ENCODE data around the gene KLHDC4. TPM values are rescaled to one million over a fixed set of nuclear protein-coding genes. Genes with fewer than 3 reads are reported as not detected.

The KLHDC4 gene
- total RNA-seq, 1 donor from 2014 or later, result 84.7 TPM

GRCh38 chr16:87701505-87701921 lies 64.3 kb downstream of the KLHDC4 start:
- intact Hi-C loops (cut with micrococcal nuclease), result no loop called here

- intact Hi-C loops (cut with micrococcal nuclease), result no loop called here
Observed at GRCh38 chr16:87701078-87701460, 64.7 kb downstream of the KLHDC4 start.

DNA sequence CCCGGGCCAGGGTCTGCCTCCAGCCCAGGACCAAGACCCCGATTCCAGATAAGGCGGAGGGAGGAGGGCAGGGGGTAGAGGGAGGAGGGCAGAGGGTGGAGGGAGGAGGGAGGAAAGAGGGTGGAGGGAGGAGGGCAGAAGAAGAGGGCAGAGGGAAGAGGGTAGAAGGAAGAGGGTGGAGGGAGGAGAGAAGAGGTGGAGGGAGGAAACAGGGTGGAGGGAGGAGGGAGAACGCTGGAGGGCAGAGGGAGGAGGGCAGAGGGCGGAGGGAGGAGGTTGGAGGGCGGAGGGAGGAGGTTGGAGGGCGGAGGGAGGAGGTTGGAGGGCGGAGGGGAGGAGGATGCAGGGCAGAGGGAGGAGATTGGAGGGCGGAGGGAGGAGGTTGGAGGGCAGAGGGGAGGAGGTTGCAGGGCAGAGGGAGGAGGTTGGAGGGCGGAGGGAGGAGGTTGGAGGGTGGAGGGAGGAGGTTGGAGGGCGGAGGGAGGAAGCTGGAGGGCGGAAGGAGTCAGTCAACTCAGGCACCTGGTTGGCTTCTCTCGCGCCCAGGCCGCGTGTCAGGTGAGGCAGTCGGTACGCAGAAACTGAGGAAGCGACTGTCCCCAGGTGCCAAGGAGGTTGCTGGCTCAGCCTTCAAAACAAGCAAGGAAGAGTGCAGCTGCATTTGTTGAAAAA lies 65.2 kb downstream of the KLHDC4 start:
- intact Hi-C loops (cut with micrococcal nuclease), result no loop called here

GRCh38 chr16:87698676-87699199 lies 67.0 kb downstream of the KLHDC4 start:
- intact Hi-C loops (cut with micrococcal nuclease), result no loop called here

DNA sequence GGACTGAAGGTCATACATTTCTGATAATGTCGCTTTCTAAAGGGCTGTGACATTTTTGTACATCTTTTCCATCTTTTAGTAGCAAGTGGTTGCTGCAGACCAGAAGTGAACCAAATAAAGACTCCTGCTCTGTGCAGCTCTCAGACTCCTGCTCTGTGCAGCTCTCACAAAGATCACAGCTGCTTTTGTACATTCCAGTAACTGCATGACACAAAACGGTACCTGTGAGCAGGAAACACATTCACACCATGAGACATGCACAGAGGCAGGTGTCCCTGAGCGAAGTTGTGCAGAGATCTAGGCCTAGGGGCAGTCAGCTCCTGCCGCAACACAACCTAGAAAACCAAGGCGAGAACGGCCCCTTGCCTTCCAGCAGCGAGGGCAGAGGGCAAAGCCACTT lies 67.5 kb downstream of the KLHDC4 start:
- intact Hi-C loops (cut with micrococcal nuclease), result no loop called here

- intact Hi-C loops (cut with micrococcal nuclease), result no loop called here
Observed at GRCh38 chr16:87697792-87698191, 68.0 kb downstream of the KLHDC4 start.

GRCh38 chr16:87697256-87697655 lies 68.5 kb downstream of the KLHDC4 start:
- intact Hi-C loops (cut with micrococcal nuclease), result no loop called here

DNA sequence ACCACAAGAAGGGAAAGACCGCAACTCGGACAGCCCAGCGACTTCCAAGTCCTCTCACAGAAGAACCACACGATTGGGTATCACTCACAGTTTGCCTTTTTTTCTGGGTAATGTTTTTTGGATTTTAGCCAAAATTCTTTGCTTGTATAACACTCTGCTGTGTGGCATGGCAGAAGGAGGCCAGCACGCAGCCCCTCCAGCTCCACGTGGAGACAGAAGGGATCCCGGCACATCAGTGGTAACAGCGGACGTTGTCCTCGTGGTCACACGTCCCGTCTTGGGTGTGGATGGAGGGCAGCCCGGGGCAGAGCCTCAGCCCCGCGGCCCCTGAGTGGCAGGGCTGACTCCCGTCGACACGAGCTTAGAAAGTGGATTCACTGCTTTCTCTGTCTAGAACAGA lies 69.1 kb downstream of the KLHDC4 start:
- intact Hi-C loops (cut with micrococcal nuclease), result no loop called here

DNA sequence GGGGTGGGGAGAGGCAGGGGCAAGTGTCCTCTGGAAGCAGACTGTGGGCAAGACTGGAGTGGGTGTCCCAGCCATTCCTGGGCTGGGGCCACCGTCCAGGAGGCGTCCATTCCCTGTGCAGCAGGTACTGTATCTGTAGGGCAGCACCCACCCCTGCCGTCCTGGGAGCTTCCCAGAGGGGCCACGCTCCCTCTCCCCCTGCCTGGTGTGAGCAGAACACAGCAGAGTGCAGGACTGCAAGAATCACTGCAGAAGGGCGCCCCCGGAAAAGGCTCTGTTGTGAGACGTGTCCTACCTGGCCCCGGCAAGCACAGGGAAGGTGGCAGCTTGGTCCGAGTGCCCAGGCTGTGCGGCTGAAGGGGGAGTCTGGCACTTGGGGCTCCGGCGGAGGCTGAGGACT lies 70.3 kb downstream of the KLHDC4 start:
- intact Hi-C loops (cut with micrococcal nuclease), result no loop called here

DNA sequence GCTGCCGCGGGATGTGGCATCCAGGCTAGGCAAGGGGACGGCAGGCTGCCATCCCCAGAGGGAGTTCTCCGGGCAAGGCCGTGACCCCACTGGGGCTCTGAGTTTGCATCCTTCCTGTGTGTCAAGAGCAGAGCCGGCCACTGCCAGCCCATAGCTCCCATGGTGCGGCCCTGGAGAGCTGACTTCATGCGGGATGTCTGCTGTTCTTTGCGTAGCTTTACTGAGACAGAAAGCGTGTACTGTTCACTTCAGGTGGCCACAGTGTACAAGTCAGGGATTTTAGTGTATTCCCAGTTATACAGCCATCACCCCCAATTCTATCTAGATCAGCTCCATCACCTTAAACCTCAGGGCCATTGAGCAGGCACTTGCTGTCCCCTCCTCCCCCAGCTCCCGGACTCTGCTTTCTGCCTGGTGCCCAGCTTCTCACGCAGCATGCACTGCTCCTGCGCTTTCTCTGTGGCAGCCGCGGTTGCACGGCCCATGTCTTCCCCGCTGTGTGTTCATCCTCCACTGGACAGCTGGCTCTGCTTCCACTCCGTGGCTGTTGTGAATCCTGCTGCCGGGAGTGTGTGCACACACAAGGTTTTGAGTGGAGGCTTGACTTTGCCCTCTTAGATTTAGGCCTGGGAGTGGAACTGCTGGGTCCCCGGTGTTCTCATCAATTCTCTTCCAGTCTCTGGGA lies 71.2 kb downstream of the KLHDC4 start:
- intact Hi-C loops (cut with micrococcal nuclease), result no loop called here

DNA sequence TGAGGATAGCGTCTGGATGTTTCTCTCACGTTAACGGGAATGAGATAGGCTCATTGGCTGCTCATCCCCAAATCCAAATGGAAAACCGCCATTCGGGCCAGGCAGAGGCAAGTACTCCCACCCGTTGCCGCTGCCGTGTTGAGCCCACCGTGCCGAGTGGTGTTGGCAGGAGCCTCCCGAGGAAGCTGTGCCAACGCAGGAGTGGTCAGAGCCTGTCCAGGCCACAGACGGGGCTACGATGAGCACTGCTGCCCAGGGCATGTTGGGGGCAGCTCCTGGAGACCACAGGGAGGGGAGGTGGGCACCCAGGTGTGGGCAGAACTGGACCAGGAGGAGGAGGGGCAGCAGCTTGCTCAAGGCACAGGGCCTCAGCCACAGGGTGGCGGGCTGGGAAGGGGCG lies 72.0 kb downstream of the KLHDC4 start:
- intact Hi-C loops (cut with micrococcal nuclease), result no loop called here

DNA sequence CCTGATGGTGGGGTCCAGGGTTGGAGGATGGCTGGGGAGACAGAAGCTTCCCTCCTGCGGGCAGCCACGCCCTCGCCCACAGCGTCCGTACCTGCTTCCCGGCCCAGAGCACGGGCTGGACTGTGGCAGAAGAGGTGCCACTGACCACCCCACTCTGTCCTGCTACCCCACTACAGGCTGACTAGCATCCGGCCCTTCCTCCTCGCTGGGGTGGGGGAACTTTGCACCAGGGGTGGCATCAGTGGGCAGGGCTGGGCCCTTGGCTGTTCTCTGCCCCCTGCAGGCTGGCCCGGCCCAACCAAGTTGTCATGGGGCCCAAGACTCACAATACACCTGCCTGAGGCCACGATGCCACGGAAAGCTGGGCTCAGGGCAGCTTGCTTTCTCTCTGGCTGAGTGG lies 73.0 kb downstream of the KLHDC4 start:
- intact Hi-C loops (cut with micrococcal nuclease), result no loop called here

DNA sequence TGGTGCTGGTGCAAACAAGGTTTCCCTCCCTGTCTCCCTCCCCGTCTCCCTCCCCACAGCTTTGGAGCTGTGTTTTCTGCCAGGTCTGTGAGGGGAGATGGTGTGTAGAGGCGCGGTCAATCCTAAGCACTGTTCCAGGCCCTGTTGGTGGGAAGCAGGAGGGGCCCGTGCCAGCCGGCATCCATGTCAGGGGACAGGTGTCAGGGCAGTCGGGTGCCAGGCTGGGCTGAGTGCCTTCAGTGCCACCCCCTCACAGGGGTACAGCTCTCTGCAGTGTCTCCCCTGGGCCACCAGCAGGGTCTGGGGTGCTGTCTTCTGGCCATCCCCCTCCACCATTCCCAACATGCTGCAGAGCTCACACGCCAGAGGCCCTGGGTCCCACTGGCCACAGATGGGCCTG lies 73.6 kb downstream of the KLHDC4 start:
- intact Hi-C loops (cut with micrococcal nuclease), result no loop called here

DNA sequence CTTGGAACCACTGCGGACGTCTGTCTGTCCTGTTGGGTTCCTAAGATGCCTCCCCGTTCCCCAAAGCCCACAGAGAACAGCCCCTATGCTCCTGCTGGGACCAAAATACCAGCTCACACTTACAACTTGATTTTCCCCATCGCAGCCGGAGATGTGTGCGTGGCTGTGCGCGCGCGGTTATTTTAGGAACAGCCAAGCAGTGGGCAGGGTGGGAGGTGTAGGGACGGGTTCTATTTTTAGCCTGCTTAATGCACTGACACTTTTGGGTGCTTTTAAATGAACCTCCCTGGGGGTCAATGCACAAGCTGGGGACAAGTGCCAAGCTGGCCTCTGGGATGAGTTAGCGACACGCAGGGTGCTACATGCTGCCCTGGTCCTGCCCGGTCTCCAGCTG lies 74.1 kb downstream of the KLHDC4 start:
- intact Hi-C loops (cut with micrococcal nuclease), result no loop called here

DNA sequence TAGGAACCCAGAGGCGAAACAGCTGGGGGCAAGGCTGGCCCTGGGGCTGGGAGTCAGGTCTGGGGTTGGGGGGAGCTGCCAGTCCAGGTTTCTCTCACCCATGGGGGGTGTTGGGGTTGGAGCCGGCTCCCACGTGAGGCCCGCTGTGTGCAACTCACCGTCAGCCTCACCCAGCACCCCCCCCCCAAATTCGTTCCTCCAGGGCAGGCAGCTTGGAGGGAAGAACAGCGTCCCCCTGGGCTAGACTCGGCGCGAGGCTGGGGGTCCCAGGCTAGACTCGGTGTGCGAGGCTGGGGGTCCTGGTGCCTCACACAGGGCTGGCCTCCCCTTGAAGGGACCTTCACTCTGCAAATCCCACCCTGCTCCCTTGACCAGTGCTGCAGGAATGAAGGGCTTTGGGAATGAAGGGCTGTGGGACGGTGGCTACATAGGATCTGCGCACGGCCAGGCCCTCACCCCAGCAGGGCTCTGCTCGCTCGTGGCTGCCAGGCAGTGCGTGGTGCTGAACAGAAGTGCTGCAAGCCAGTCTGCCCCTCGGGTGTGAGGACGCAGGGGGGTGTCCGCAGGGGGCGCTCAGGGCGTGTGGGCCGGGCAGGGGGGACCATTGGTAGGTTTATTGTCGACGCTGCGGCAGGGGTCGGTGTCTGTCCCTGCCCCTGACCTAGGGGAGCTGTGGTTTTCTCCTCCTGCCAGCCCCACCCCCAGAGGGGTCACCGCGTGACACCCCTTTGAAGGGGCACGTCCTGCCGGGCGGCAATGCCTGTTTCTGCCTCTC lies 74.7 kb downstream of the KLHDC4 start:
- intact Hi-C loops (cut with micrococcal nuclease), result no loop called here

GRCh38 chr16:87689956-87690465 lies 75.8 kb downstream of the KLHDC4 start:
- intact Hi-C loops (cut with micrococcal nuclease), result no loop called here

- intact Hi-C loops (cut with micrococcal nuclease), result no loop called here
Observed at GRCh38 chr16:87688876-87689815, 76.6 kb downstream of the KLHDC4 start.

- intact Hi-C loops (cut with micrococcal nuclease), result no loop called here
Observed at GRCh38 chr16:87687998-87688529, 77.7 kb downstream of the KLHDC4 start.

GRCh38 chr16:87687126-87687910 lies 78.5 kb downstream of the KLHDC4 start:
- intact Hi-C loops (cut with micrococcal nuclease), result no loop called here

- intact Hi-C loops (cut with micrococcal nuclease), result no loop called here
Observed at GRCh38 chr16:87686697-87687096, 79.1 kb downstream of the KLHDC4 start.

Data from T-helper 1 cell treated with Interleukin-12 subunit alpha and Interleukin-12 subunit beta and Interleukin-4 antibody, amounts not matched to agents 30 ng/mL and 1 ng/mL, for 36 hours (primary cell).